SK-N-MC (cell line): ENCODE results near the gene FOLH1.
"Not testable (repeated sequence)": the region's sequence is repeated elsewhere in the genome, so short reads cannot be mapped to it uniquely, and the experiment has no call there.

Experiments used
- EZH2 ChIP-seq: fragments of 200-600 bp; sonication (generic); IDR thresholded peaks from one replicate; pipeline ENCODE4 v1.6.1; 2017; ENCODE audit warnings: antibody characterized with exemption
- FOXP2 ChIP-seq: optimal IDR thresholded peaks from 2 replicates; pipeline ENCODE3; 2011; ENCODE audit warnings: mild to moderate bottlenecking, moderate library complexity; ENCODE audit not compliant: insufficient read depth; ENCODE audit errors: extremely low read length, control extremely low read depth
- POLR2AphosphoS5 ChIP-seq: IDR thresholded peaks from 2 replicates; pipeline ENCODE4 v1.6.1; 2012; ENCODE audit warnings: mild to moderate bottlenecking, low read depth, low read length, borderline replicate concordance

DNA sequence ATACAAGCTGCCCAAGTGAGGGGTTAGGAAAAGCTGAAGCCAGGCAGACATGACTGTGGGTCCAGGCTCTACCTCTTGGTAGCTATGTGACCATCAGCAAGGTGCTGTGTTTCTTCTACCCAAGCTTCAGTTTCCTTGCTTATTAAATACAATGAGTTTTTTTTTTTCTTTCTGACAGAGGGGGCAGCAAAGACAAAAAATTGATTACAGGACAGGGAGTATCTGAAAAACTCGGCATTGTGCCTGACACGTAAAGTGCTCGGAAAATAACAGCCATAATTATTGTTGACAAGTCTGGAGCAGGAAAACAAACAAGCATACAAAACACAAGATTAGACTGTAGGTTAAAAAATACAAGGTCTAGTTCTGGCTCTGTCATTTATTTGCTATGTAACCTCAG lies 23.3 kb upstream of the FOLH1 start:
- TF ChIP-seq POLR2AphosphoS5, EZH2, FOXP2: not testable (repeated sequence)
